Endothelial cell of umbilical vein (primary cell): ENCODE measurements around the gene NLRP3.

ENCODE experiments used
- CTCF ChIP-seq, 2 donors: IDR thresholded peaks; 1 replicate in 1 of 2; 2 replicates in 1 of 2; pipeline ENCODE4 v1.5.1; 2011; ENCODE audit warnings: low read length in 2 of 2, mild to moderate bottlenecking in 2 of 2, moderate library complexity in 2 of 2, control low read depth in 1 of 2, inconsistent platforms in 1 of 2, low read depth in 1 of 2; ENCODE audit not compliant: insufficient read depth in 1 of 2; ENCODE audit errors: extremely low read depth in 1 of 2
- POLR2AphosphoS5 ChIP-seq: IDR thresholded peaks from 2 replicates; pipeline ENCODE4 v1.6.1; 2012; ENCODE audit warnings: low read depth, mild to moderate bottlenecking, control low read depth, low read length, moderate library complexity; ENCODE audit not compliant: insufficient read depth

DNA sequence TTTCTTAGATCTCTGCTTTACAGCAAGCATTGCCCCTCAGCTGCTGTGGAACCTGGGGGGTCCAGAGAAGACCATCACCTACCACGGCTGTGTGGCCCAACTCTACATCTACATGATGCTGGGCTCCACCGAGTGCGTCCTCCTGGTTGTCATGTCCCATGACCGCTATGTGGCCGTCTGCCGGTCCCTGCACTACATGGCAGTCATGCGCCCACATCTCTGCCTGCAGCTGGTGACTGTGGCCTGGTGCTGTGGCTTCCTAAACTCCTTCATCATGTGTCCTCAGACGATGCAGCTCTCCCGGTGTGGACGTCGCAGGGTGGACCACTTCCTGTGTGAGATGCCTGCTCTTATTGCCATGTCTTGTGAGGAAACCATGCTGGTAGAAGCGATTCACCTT, 75.4 kb downstream of the NLRP3 start:
- TF ChIP-seq CTCF (IDR thresholded peaks at IDR 0.05; ENCODE audit: extremely low read depth in 1 of 2, insufficient read depth in 1 of 2, low read depth in 1 of 2, low read length in 2 of 2) (no peak), POLR2AphosphoS5 (no peak)
